ENCODE measurements around the gene PPP1R8.
"Not testable (repeated sequence)": the region's sequence is repeated elsewhere in the genome, so short reads cannot be mapped to it uniquely, and the experiment has no call there.

Gene PPP1R8

GRCh38 chr1:27787895-27788294, 42.7 kb upstream of the PPP1R8 start:
- H3K23ac ChIP-seq (ENCODE audit: low read length in 2 of 2): no peak overlapping the region
- no peak overlapping the region for H3K9ac ChIP-seq (ENCODE audit: low read length)
- no peak overlapping the region for H3K27ac ChIP-seq (ENCODE audit: low read length, poor library complexity, severe bottlenecking)
- no peak overlapping the region for H2BK12ac ChIP-seq (ENCODE audit: low read length in 2 of 2)
- H4K91ac ChIP-seq (ENCODE audit: low read length): no peak overlapping the region
- peaks cover 7% of the 10 kb centered on the region for H3K79me1 ChIP-seq (replicated peaks; ENCODE audit: low read length, poor library complexity, severe bottlenecking)
- H2AK5ac ChIP-seq (ENCODE audit: low read length, severe bottlenecking): no peak overlapping the region
- no peak overlapping the region for H3K18ac ChIP-seq (ENCODE audit: low read depth in 1 of 2, low read length in 2 of 2)
- H3K4ac ChIP-seq (ENCODE audit: low read depth in 1 of 2, low read length in 2 of 2): no peak overlapping the region
- no peak overlapping the region for H2BK120ac ChIP-seq (ENCODE audit: low read depth, low read length)
- no peak overlapping the region for H2BK15ac ChIP-seq (ENCODE audit: low read depth, poor library complexity, severe bottlenecking)
- H2AFZ ChIP-seq (ENCODE audit: low read depth, low read length): no peak overlapping the region
- no peak overlapping the region for H2BK5ac ChIP-seq (ENCODE audit: low read depth, low read length, poor library complexity, severe bottlenecking)
- H4K8ac ChIP-seq (ENCODE audit: low read length): no peak overlapping the region
- no peaks in the 10 kb centered on the region for H3K27me3 ChIP-seq (ENCODE audit: control insufficient read depth in 1 of 2, insufficient read depth in 1 of 2, low read length in 2 of 2)
- peak; percentile 67 for DNase-seq
- no peaks in the 10 kb centered on the region for H3K4me1 ChIP-seq (ENCODE audit: control insufficient read depth, insufficient read depth, low read depth, low read length)
- H3K36me3 ChIP-seq (ENCODE audit: control insufficient read depth in 1 of 2, insufficient read depth in 2 of 2, low read depth in 1 of 2, low read length in 2 of 2): peaks cover 4 to 28% of the 10 kb centered on the region in 2 experiments
- H3K9me3 ChIP-seq (ENCODE audit: control insufficient read depth, low read length): no peaks in the 10 kb centered on the region
- no peak overlapping the region for H3K4me2 ChIP-seq (ENCODE audit: low read length, poor library complexity, severe bottlenecking)
- H3K4me3 ChIP-seq (ENCODE audit: insufficient read depth in 1 of 2, low read depth in 1 of 2, low read length in 2 of 2): no peak overlapping the region
- no peak overlapping the region for H3K14ac ChIP-seq (ENCODE audit: low read length in 2 of 2)

DNA sequence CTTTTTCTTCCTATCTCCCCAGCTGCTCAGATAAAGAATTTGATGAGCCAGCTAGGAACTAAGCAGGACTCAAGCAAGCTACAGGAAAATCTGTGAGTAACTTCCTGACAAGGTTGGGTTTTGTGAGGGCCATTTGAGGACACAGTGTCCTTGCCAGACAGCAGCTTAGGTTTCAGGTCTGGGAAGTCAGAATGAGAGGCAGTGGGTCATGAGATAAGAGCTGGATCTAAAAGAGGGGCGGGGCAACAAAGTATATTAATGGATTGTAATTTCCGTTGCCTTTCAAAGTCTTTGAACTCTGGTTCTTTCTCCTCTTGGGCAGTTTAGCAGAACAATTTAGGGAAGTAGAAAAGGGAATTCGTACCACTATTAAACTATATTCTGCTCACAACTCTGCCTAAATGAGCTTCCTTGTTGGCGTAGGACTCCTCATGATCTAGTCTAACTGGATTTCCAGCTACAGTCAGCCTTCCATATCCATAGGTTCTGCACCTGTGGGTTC, 41.0 kb upstream of the PPP1R8 start:
- Histone ChIP-seq H3K27me3 (ENCODE audit: control insufficient read depth in 1 of 2, insufficient read depth in 1 of 2, low read length in 2 of 2) (no peaks in the 10 kb centered on the region), H3K9me3 (ENCODE audit: control insufficient read depth, low read length) (no peaks in the 10 kb centered on the region), H3K79me1 (replicated peaks; ENCODE audit: low read length, poor library complexity, severe bottlenecking) (peaks cover 5% of the 10 kb centered on the region), H3K23ac (ENCODE audit: low read length in 2 of 2) (no peak overlapping the region), H2AK5ac (ENCODE audit: low read length, severe bottlenecking) (no peak overlapping the region), H2AFZ (ENCODE audit: low read depth, low read length) (no peak overlapping the region), H3K27ac (ENCODE audit: low read length, poor library complexity, severe bottlenecking) (no peak overlapping the region), H2BK12ac (ENCODE audit: low read length in 2 of 2) (no peak overlapping the region), H3K4me1 (ENCODE audit: control insufficient read depth, insufficient read depth, low read depth, low read length) (no peaks in the 10 kb centered on the region), H3K9ac (ENCODE audit: low read length) (peak overlapping the region; percentile 19), H2BK15ac (ENCODE audit: low read depth, poor library complexity, severe bottlenecking) (no peak overlapping the region), H3K18ac (ENCODE audit: low read depth in 1 of 2, low read length in 2 of 2) (no peak overlapping the region), H3K4ac (ENCODE audit: low read depth in 1 of 2, low read length in 2 of 2) (no peak overlapping the region), H3K36me3 (ENCODE audit: control insufficient read depth in 1 of 2, insufficient read depth in 2 of 2, low read depth in 1 of 2, low read length in 2 of 2) (peaks cover 8 to 45% of the 10 kb centered on the region in 2 experiments), H3K14ac (ENCODE audit: low read length in 2 of 2) (no peak overlapping the region), H4K91ac (ENCODE audit: low read length) (no peak overlapping the region), H2BK120ac (ENCODE audit: low read depth, low read length) (no peak overlapping the region), H2BK5ac (ENCODE audit: low read depth, low read length, poor library complexity, severe bottlenecking) (no peak overlapping the region), H3K4me2 (ENCODE audit: low read length, poor library complexity, severe bottlenecking) (no peak overlapping the region), H3K4me3 (ENCODE audit: insufficient read depth in 1 of 2, low read depth in 1 of 2, low read length in 2 of 2) (no peak overlapping the region), H4K8ac (ENCODE audit: low read length) (no peak overlapping the region)
- 93% methylated on average over 4 of the region's 4 CpGs for WGBS
- DNase-seq: peak; percentile 44

DNA sequence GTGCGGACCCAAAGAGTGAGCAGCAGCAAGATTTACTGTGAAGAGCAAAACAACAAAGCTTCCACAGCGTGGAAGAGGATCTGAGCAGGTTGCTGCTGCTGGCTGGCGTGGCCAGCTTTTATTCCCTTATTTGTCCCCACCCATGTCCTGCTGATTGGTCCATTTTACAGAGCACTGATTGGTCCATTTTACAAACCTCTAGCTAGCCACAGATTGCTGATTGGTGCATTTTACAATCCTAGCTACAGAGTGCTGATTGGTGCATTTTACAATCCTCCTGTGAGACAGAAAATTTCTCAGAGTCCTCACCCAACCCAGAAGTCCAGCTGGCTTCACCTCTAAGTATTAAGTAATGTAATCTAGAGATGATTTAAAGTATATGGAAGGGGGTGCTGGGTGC, 40.3 kb upstream of the PPP1R8 start:
- not testable (repeated sequence) for H2AK5ac ChIP-seq (ENCODE audit: low read length, severe bottlenecking); H2BK120ac ChIP-seq (ENCODE audit: low read depth, low read length); H3K4me1 ChIP-seq (ENCODE audit: control insufficient read depth, insufficient read depth, low read depth, low read length); H2BK5ac ChIP-seq (ENCODE audit: low read depth, low read length, poor library complexity, severe bottlenecking); H3K4me3 ChIP-seq (ENCODE audit: insufficient read depth in 1 of 2, low read depth in 1 of 2, low read length in 2 of 2); H4K8ac ChIP-seq (ENCODE audit: low read length); H2BK15ac ChIP-seq (ENCODE audit: low read depth, poor library complexity, severe bottlenecking); H3K14ac ChIP-seq (ENCODE audit: low read length in 2 of 2); H3K23ac ChIP-seq (ENCODE audit: low read length in 2 of 2); H2AFZ ChIP-seq (ENCODE audit: low read depth, low read length); DNase-seq; H3K18ac ChIP-seq (ENCODE audit: low read depth in 1 of 2, low read length in 2 of 2); H3K9ac ChIP-seq (ENCODE audit: low read length); H3K27me3 ChIP-seq (ENCODE audit: control insufficient read depth in 1 of 2, insufficient read depth in 1 of 2, low read length in 2 of 2); H3K9me3 ChIP-seq (ENCODE audit: control insufficient read depth, low read length); H2BK12ac ChIP-seq (ENCODE audit: low read length in 2 of 2); H3K4ac ChIP-seq (ENCODE audit: low read depth in 1 of 2, low read length in 2 of 2); H3K4me2 ChIP-seq (ENCODE audit: low read length, poor library complexity, severe bottlenecking); H3K27ac ChIP-seq (ENCODE audit: low read length, poor library complexity, severe bottlenecking); H4K91ac ChIP-seq (ENCODE audit: low read length); H3K79me1 ChIP-seq (replicated peaks; ENCODE audit: low read length, poor library complexity, severe bottlenecking)
- 96% methylated on average over 3 of the region's 3 CpGs for WGBS
- H3K36me3 ChIP-seq (ENCODE audit: control insufficient read depth in 1 of 2, insufficient read depth in 2 of 2, low read depth in 1 of 2, low read length in 2 of 2): peaks cover 11 to 52% of the 10 kb centered on the region in 2 experiments

DNA sequence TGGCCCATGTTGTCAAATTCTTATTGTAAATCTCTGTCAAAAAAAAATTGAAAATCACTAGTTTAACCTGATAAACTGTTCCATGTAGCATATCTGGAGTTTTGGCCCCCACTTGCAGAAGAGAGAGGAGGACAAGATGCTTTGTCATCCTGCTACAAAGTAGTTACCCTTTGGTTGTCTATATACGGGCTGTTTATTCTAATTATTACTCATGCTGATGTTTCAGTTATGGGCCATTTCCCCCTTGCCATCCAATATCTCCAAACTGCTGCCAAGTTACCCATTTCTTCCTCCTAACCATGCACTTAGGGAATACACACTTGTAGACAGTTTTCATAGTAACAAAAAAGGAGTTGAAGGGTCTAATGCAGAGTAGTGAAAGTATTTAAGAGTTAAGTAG, 35.0 kb upstream of the PPP1R8 start:
- H2BK12ac ChIP-seq (ENCODE audit: low read length in 2 of 2): no peak overlapping the region
- no peaks in the 10 kb centered on the region for H3K4me1 ChIP-seq (ENCODE audit: control insufficient read depth, insufficient read depth, low read depth, low read length)
- H4K91ac ChIP-seq (ENCODE audit: low read length): no peak overlapping the region
- H3K14ac ChIP-seq (ENCODE audit: low read length in 2 of 2): no peak overlapping the region
- H3K4me2 ChIP-seq (ENCODE audit: low read length, poor library complexity, severe bottlenecking): no peak overlapping the region
- peaks cover 8% of the 10 kb centered on the region for H3K79me1 ChIP-seq (replicated peaks; ENCODE audit: low read length, poor library complexity, severe bottlenecking)
- no peak overlapping the region for H3K4me3 ChIP-seq (ENCODE audit: insufficient read depth in 1 of 2, low read depth in 1 of 2, low read length in 2 of 2)
- no peak overlapping the region for H3K18ac ChIP-seq (ENCODE audit: low read depth in 1 of 2, low read length in 2 of 2)
- H3K9ac ChIP-seq (ENCODE audit: low read length): no peak overlapping the region
- no peak overlapping the region for H4K8ac ChIP-seq (ENCODE audit: low read length)
- H3K23ac ChIP-seq (ENCODE audit: low read length in 2 of 2): no peak overlapping the region
- no peak overlapping the region for H2BK5ac ChIP-seq (ENCODE audit: low read depth, low read length, poor library complexity, severe bottlenecking)
- WGBS: no CpG with 5 or more reads among the region's 1 CpG
- no peak for DNase-seq
- no peaks in the 10 kb centered on the region for H3K9me3 ChIP-seq (ENCODE audit: control insufficient read depth, low read length)
- no peak overlapping the region for H2BK15ac ChIP-seq (ENCODE audit: low read depth, poor library complexity, severe bottlenecking)
- no peaks in the 10 kb centered on the region for H3K27me3 ChIP-seq (ENCODE audit: control insufficient read depth in 1 of 2, insufficient read depth in 1 of 2, low read length in 2 of 2)
- H2BK120ac ChIP-seq (ENCODE audit: low read depth, low read length): no peak overlapping the region
- peaks cover 29 to 83% of the 10 kb centered on the region in 2 experiments for H3K36me3 ChIP-seq (ENCODE audit: control insufficient read depth in 1 of 2, insufficient read depth in 2 of 2, low read depth in 1 of 2, low read length in 2 of 2)
- no peak overlapping the region for H3K27ac ChIP-seq (ENCODE audit: low read length, poor library complexity, severe bottlenecking)
- no peak overlapping the region for H3K4ac ChIP-seq (ENCODE audit: low read depth in 1 of 2, low read length in 2 of 2)
- H2AK5ac ChIP-seq (ENCODE audit: low read length, severe bottlenecking): no peak overlapping the region
- H2AFZ ChIP-seq (ENCODE audit: low read depth, low read length): no peak overlapping the region

Data from mesenchymal stem cell (in vitro differentiated cells and primary cell).